CD14-positive monocyte (primary cell): ENCODE measurements around the gene CNTNAP5. TPM values are rescaled to one million over a fixed set of nuclear protein-coding genes. Genes with fewer than 3 reads are reported as not detected.

Experiments used
- DNase-seq, 3 donors: peaks; one replicate each; pipeline ENCODE4 v3.0.0-alpha.2; 2011 to 2022
- H2AFZ ChIP-seq: 2 replicates; pipeline ENCODE4 v1.6.0; 2012; ENCODE audit warnings: mild to moderate bottlenecking, low read depth, low read length, inconsistent platforms; ENCODE audit not compliant: insufficient read depth, poor library complexity, severe bottlenecking
- H3K27ac ChIP-seq, 2 donors: 1 replicate in 1 of 2; 2 replicates in 1 of 2; pipeline ENCODE4 v1.5.1; 2012 to 2013; ENCODE audit warnings: low read length in 2 of 2, control low read depth in 1 of 2, inconsistent platforms in 1 of 2, low read depth in 1 of 2, mild to moderate bottlenecking in 1 of 2
- H3K27me3 ChIP-seq, 2 donors: one replicate each; pipeline versions ENCODE4 v1.6.0 to v1.6.1; 2011 to 2013; ENCODE audit warnings: low read length in 2 of 2; ENCODE audit not compliant: control insufficient read depth in 2 of 2, insufficient read depth in 2 of 2
- H3K36me3 ChIP-seq, 2 donors: replicated peaks in 1 of 2; 1 replicate in 1 of 2; 2 replicates in 1 of 2; pipeline versions ENCODE4 v1.5.1 to v1.6.1; 2012 to 2013; ENCODE audit warnings: low read length in 2 of 2, control low read depth in 1 of 2, inconsistent platforms in 1 of 2, mild to moderate bottlenecking in 1 of 2; ENCODE audit not compliant: insufficient read depth in 2 of 2, control insufficient read depth in 1 of 2
- H3K4me1 ChIP-seq, 2 donors: 1 replicate in 1 of 2; 2 replicates in 1 of 2; pipeline versions ENCODE4 v1.5.1 to v1.6.1; 2012 to 2013; ENCODE audit warnings: low read length in 2 of 2, control low read depth in 1 of 2, inconsistent platforms in 1 of 2, mild to moderate bottlenecking in 1 of 2, moderate library complexity in 1 of 2; ENCODE audit not compliant: insufficient read depth in 2 of 2, control insufficient read depth in 1 of 2
- H3K4me2 ChIP-seq: replicated peaks from 2 replicates; pipeline ENCODE3; 2012; ENCODE audit warnings: low read length, moderate library complexity, mild to moderate bottlenecking; ENCODE audit not compliant: poor library complexity, severe bottlenecking; ENCODE audit errors: extremely low read depth
- H3K4me3 ChIP-seq, 3 experiments: fragments of 200-600 bp in 1 of 3; sonication (generic) in 1 of 3; replicated peaks in 1 of 3; 1 replicate in 2 of 3; 2 replicates in 1 of 3; pipeline ENCODE4 v1.5.1; 2011 to 2013; ENCODE audit warnings: low read length in 3 of 3, mild to moderate bottlenecking in 3 of 3, control low read depth in 2 of 3, low read depth in 2 of 3, inconsistent platforms in 1 of 3, moderate library complexity in 1 of 3
- H3K79me2 ChIP-seq: 2 replicates; pipeline ENCODE4 v1.6.0; 2012; ENCODE audit warnings: mild to moderate bottlenecking, control low read depth, inconsistent platforms, low read length, moderate library complexity; ENCODE audit not compliant: insufficient read depth
- H3K9ac ChIP-seq: 2 replicates; pipeline ENCODE4 v1.6.0; 2017; ENCODE audit warnings: low read length, mild to moderate bottlenecking; ENCODE audit not compliant: insufficient read depth, poor library complexity, severe bottlenecking
- H3K9me3 ChIP-seq, 2 donors: replicated peaks in 1 of 2; 1 replicate in 1 of 2; 2 replicates in 1 of 2; pipeline versions ENCODE4 v1.5.1 to v1.6.1; 2012 to 2013; ENCODE audit warnings: low read length in 2 of 2, control low read depth in 1 of 2; ENCODE audit not compliant: control insufficient read depth in 1 of 2, insufficient read depth in 1 of 2
- H4K20me1 ChIP-seq: 2 replicates; pipeline ENCODE4 v1.6.0; 2012; ENCODE audit warnings: mild to moderate bottlenecking, low read length, control low read depth, moderate library complexity; ENCODE audit not compliant: insufficient read depth
- H3K27ac Mint-ChIP-seq, 7 donors: one replicate each; pipeline ENCODE4 v1.8.0; 2020; ENCODE audit warnings: mild to moderate bottlenecking in 7 of 7, mixed read lengths in 7 of 7, moderate library complexity in 6 of 7, inconsistent platforms in 2 of 7
- H3K27me3 Mint-ChIP-seq, 3 donors: one replicate each; pipeline ENCODE4 v1.8.0; 2021 to 2022; ENCODE audit warnings: low read depth in 3 of 3, mild to moderate bottlenecking in 3 of 3, mixed read lengths in 3 of 3, moderate library complexity in 3 of 3, inconsistent platforms in 1 of 3
- H3K36me3 Mint-ChIP-seq, 2 donors: one replicate each; pipeline ENCODE4 v1.8.0; 2020; ENCODE audit warnings: mixed read lengths in 2 of 2, inconsistent platforms in 1 of 2, mild to moderate bottlenecking in 1 of 2
- H3K4me1 Mint-ChIP-seq: one replicate; pipeline ENCODE4 v1.8.0; 2020; ENCODE audit warnings: mild to moderate bottlenecking, mixed read lengths
- H3K4me3 Mint-ChIP-seq, 2 donors: one replicate each; pipeline ENCODE4 v1.8.0; 2020; ENCODE audit warnings: mild to moderate bottlenecking in 2 of 2, mixed read lengths in 2 of 2, moderate library complexity in 1 of 2
- H3K9me3 Mint-ChIP-seq, 7 donors: one replicate each; pipeline ENCODE4 v1.8.0; 2020 to 2022; ENCODE audit warnings: mixed read lengths in 7 of 7, mild to moderate bottlenecking in 6 of 7, moderate library complexity in 6 of 7, inconsistent platforms in 2 of 7
- WGBS: methylation state at CpG from one replicate; pipeline ENCODE4 v1.1.5; 2013; ENCODE audit warnings: missing lambda C conversion rate; ENCODE audit not compliant: insufficient coverage; 5-methylcytosine and 5-hydroxymethylcytosine counted together
- intact Hi-C, 2 donors: fragments of 100-400 bp; cut with micrococcal nuclease; formaldehyde crosslinking; loops; one replicate each; pipeline versions ENCODE4 v1.15.0 to v1.15.1; 2023
- polyA plus RNA-seq, 3 donors: library from polyadenylated mRNA; depleted of rRNA in 1 of 3; unstranded in 2 of 3; stranded (reverse) in 1 of 3; fragments of 300-500 nt in 2 of 3; fragments of >200 nt in 1 of 3; fragmentation: Illumina TruSeq in 2 of 3; gene quantifications; 1 replicate in 2 of 3; 2 replicates in 1 of 3; pipeline ENCODE4 v1.2.3, GENCODE V29; 2012 to 2021
- TF ChIP-seq, protein P1 (sequence below): fragments of 200-600 bp; IDR thresholded peaks from one replicate; pipeline ENCODE4 v1.8.0; 2022; ENCODE audit warnings: antibody characterized with exemption, mild to moderate bottlenecking

The CNTNAP5 gene
- polyA plus RNA-seq, 3 donors: not detected

- TF ChIP-seq, protein P1, sequence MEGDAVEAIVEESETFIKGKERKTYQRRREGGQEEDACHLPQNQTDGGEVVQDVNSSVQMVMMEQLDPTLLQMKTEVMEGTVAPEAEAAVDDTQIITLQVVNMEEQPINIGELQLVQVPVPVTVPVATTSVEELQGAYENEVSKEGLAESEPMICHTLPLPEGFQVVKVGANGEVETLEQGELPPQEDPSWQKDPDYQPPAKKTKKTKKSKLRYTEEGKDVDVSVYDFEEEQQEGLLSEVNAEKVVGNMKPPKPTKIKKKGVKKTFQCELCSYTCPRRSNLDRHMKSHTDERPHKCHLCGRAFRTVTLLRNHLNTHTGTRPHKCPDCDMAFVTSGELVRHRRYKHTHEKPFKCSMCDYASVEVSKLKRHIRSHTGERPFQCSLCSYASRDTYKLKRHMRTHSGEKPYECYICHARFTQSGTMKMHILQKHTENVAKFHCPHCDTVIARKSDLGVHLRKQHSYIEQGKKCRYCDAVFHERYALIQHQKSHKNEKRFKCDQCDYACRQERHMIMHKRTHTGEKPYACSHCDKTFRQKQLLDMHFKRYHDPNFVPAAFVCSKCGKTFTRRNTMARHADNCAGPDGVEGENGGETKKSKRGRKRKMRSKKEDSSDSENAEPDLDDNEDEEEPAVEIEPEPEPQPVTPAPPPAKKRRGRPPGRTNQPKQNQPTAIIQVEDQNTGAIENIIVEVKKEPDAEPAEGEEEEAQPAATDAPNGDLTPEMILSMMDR: no peak
- Mint-ChIP-seq H3K27me3 (no peaks in the 10 kb centered on the region), H3K4me3 (no peak overlapping the region), H3K36me3 (no peaks in the 10 kb centered on the region), H3K4me1 (no peaks in the 10 kb centered on the region), H3K27ac (no peak overlapping the region), H3K9me3 (peaks cover 1 to 24% (median 6%) of the 10 kb centered on the region in 7 donors)
- Histone ChIP-seq H3K36me3 (no peaks in the 10 kb centered on the region), H3K27ac (no peak overlapping the region), H3K4me1 (no peaks in the 10 kb centered on the region), H3K27me3 (no peaks in the 10 kb centered on the region), H3K9me3 (peaks cover 0 to 7% of the 10 kb centered on the region in 2 donors), H4K20me1 (no peaks in the 10 kb centered on the region), H3K79me2 (no peaks in the 10 kb centered on the region), H3K4me3 (no peak overlapping the region), H2AFZ (no peak overlapping the region), H3K4me2 (no peak overlapping the region), H3K9ac (no peak overlapping the region)
- intact Hi-C loops: no loop called here
- WGBS: no CpG with 5 or more reads among the region's 1 CpG
- no peak for DNase-seq
Measured at GRCh38 chr2:124289615-124290014, 264.5 kb downstream of the CNTNAP5 start.

- no peaks in the 10 kb centered on the region for H3K4me1 Mint-ChIP-seq
- Histone ChIP-seq H3K4me3 (no peak overlapping the region), H3K27me3 (no peaks in the 10 kb centered on the region), H3K4me2 (no peak overlapping the region), H3K9ac (no peak overlapping the region), H4K20me1 (no peaks in the 10 kb centered on the region), H2AFZ (no peak overlapping the region), H3K27ac (no peak overlapping the region), H3K36me3 (no peaks in the 10 kb centered on the region), H3K79me2 (no peaks in the 10 kb centered on the region), H3K9me3 (peaks cover 0 to 13% of the 10 kb centered on the region in 2 donors), H3K4me1 (no peaks in the 10 kb centered on the region)
- H3K27me3 Mint-ChIP-seq: peaks cover 0 to 4% (median 3%) of the 10 kb centered on the region in 3 donors
- intact Hi-C loops: no loop called here
- no peaks in the 10 kb centered on the region for H3K36me3 Mint-ChIP-seq
- TF ChIP-seq, protein P1: no peak
- WGBS: no CpG with 5 or more reads among the region's 2 CpGs
- no peak overlapping the region for H3K27ac Mint-ChIP-seq
- H3K9me3 Mint-ChIP-seq: peaks cover 3 to 8% (median 5%) of the 10 kb centered on the region in 7 donors
- no peak for DNase-seq
- no peak overlapping the region for H3K4me3 Mint-ChIP-seq
Measured at GRCh38 chr2:124296470-124296869, 271.4 kb downstream of the CNTNAP5 start.
